IgD-negative memory B cell (primary cell): Measurements from ENCODE around the gene GALNT2. TPM values are rescaled to one million over a fixed set of nuclear protein-coding genes. Genes with fewer than 3 reads are reported as not detected.

Source experiments
- H3K27ac Mint-ChIP-seq, 3 donors: one replicate each; pipeline ENCODE4 v1.8.0; 2020 to 2022; ENCODE audit warnings: mild to moderate bottlenecking in 3 of 3, mixed read lengths in 3 of 3, moderate library complexity in 1 of 3
- H3K27me3 Mint-ChIP-seq: one replicate; pipeline ENCODE4 v1.8.0; 2021; ENCODE audit warnings: mixed read lengths
- H3K36me3 Mint-ChIP-seq: one replicate; pipeline ENCODE4 v1.8.0; 2020; ENCODE audit warnings: mild to moderate bottlenecking, mixed read lengths
- H3K4me1 Mint-ChIP-seq, 3 donors: one replicate each; pipeline ENCODE4 v1.8.0; 2020 to 2022; ENCODE audit warnings: mixed read lengths in 3 of 3, mild to moderate bottlenecking in 1 of 3
- H3K4me3 Mint-ChIP-seq, 4 donors: one replicate each; pipeline ENCODE4 v1.8.0; 2020 to 2022; ENCODE audit warnings: mild to moderate bottlenecking in 4 of 4, mixed read lengths in 4 of 4, moderate library complexity in 3 of 4
- H3K9me3 Mint-ChIP-seq, 3 donors: one replicate each; pipeline ENCODE4 v1.8.0; 2020 to 2021; ENCODE audit warnings: mixed read lengths in 3 of 3, mild to moderate bottlenecking in 1 of 3
- polyA plus RNA-seq: library from polyadenylated mRNA; unstranded; fragments of 300-500 nt; fragmentation: Illumina TruSeq; gene quantifications from one replicate; pipeline ENCODE4 v1.2.3, GENCODE V29; 2021

The GALNT2 gene
- 15.8 TPM for polyA plus RNA-seq

- Mint-ChIP-seq H3K27ac (peak within 1 kb of the TSS; percentile 92 to 97 (median 96)), H3K4me3 (peak within 1 kb of the TSS; percentile 87 to 98 (median 96)), H3K9me3 (peaks cover 0 to 5% (median 0%) of the 10 kb centered on the region in 3 donors), H3K4me1 (peaks cover 17 to 22% (median 21%) of the 10 kb centered on the region in 3 donors), H3K36me3 (peaks cover 2% of the 10 kb centered on the region), H3K27me3 (peaks cover 3% of the 10 kb centered on the region)
These were observed at the start of gene GALNT2 for GRCh38 chr1:230066466-230067404. Gene GALNT2 (plus strand): TSS chr1:230067238. CDS start chr1:230067281, 43 bp downstream.

- Mint-ChIP-seq H3K4me3 (no peak overlapping the region), H3K36me3 (peaks cover 2% of the 10 kb centered on the region), H3K4me1 (no peaks in the 10 kb centered on the region), H3K9me3 (peaks cover 0 to 8% (median 2%) of the 10 kb centered on the region in 3 donors), H3K27me3 (peaks cover 12% of the 10 kb centered on the region), H3K27ac (no peak overlapping the region)
These were observed 46.6 kb upstream of the GALNT2 start for GRCh38 chr1:230020451-230020850.

DNA sequence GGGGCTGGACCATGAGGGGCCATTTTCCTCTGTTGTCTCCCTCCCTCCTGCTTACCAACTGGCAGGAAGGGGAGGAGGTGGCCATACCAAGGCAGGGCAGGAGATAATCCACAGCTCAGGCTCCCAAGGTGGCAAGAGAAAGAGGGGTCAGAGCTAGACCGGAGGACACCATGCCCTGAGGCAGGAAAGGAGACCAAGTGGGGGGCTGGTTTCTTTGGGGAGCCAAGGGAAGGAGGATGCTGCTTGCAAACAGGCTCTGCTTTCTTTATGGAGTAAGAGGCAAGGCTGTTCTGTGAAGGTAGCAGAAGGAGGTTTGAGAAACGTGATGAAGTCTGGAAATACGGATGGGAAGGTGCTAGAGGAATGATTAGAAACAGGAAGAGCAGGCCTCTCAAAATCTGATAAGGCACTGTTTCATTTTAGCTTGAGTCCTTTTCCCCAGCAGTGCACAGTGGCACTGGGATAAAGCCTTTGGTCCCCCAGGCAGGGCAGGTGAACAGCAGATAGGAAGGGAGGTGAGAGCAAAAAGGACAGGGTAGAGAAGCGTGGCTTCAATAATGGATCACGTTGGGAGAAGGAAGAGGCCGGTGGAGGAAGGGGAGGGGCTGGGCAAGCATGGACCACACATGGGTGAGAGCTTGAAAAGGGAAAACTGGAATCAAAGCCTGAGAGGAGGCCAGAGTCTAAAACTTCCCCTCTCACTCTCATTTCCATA is 44.2 kb upstream of the GALNT2 start:
- no peaks in the 10 kb centered on the region for H3K4me1 Mint-ChIP-seq
- H3K4me3 Mint-ChIP-seq: no peak overlapping the region
- peaks cover 0 to 16% (median 5%) of the 10 kb centered on the region in 3 donors for H3K9me3 Mint-ChIP-seq
- peaks cover 12% of the 10 kb centered on the region for H3K27me3 Mint-ChIP-seq
- H3K27ac Mint-ChIP-seq: no peak overlapping the region
- H3K36me3 Mint-ChIP-seq: peaks cover 6% of the 10 kb centered on the region

GRCh38 chr1:230025686-230026085 is 41.4 kb upstream of the GALNT2 start:
- Mint-ChIP-seq H3K27me3 (peaks cover 9% of the 10 kb centered on the region), H3K4me3 (no peak overlapping the region), H3K4me1 (peaks cover 0 to 5% (median 0%) of the 10 kb centered on the region in 3 donors), H3K9me3 (peaks cover 0 to 16% (median 5%) of the 10 kb centered on the region in 3 donors), H3K27ac (no peak overlapping the region), H3K36me3 (peaks cover 7% of the 10 kb centered on the region)

DNA sequence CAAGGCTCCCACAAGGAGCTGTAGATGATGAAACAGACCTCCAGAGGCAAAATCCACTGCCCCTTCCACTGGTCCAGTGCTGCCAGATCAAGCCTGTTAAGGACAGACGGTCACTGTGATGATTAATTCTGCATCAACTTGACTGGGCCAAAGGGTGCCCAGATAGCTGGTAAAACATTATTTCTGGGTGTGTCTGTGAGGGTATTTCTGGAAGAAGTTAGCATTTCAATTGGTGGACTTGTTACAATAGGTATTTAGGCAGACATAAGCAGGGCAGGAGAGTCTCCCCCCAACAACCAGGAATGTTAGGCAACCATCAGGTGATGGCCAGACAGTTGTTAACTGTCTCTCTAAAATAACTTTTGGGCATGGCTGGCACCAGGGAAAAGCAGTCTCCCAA is 40.9 kb upstream of the GALNT2 start:
- Mint-ChIP-seq H3K4me1 (peaks cover 0 to 5% (median 0%) of the 10 kb centered on the region in 3 donors), H3K27me3 (peaks cover 7% of the 10 kb centered on the region), H3K4me3 (no peak overlapping the region), H3K9me3 (peaks cover 0 to 16% (median 5%) of the 10 kb centered on the region in 3 donors), H3K36me3 (peaks cover 7% of the 10 kb centered on the region), H3K27ac (no peak overlapping the region)

GRCh38 chr1:230026572-230026971 is 40.5 kb upstream of the GALNT2 start:
- peak overlapping the region in 1 of 3 donors; percentile 67 for H3K27ac Mint-ChIP-seq
- H3K4me1 Mint-ChIP-seq: peaks cover 0 to 5% (median 0%) of the 10 kb centered on the region in 3 donors
- H3K27me3 Mint-ChIP-seq: peaks cover 5% of the 10 kb centered on the region
- peaks cover 0 to 16% (median 5%) of the 10 kb centered on the region in 3 donors for H3K9me3 Mint-ChIP-seq
- no peak overlapping the region for H3K4me3 Mint-ChIP-seq
- peaks cover 7% of the 10 kb centered on the region for H3K36me3 Mint-ChIP-seq

- Mint-ChIP-seq H3K27me3 (no peaks in the 10 kb centered on the region), H3K9me3 (peaks cover 0 to 16% (median 4%) of the 10 kb centered on the region in 3 donors), H3K36me3 (peaks cover 7% of the 10 kb centered on the region), H3K4me3 (no peak overlapping the region), H3K27ac (no peak overlapping the region), H3K4me1 (peaks cover 0 to 5% (median 0%) of the 10 kb centered on the region in 3 donors)
These were observed 38.3 kb upstream of the GALNT2 start for GRCh38 chr1:230028602-230029223.

GRCh38 chr1:230029244-230029941 is 37.6 kb upstream of the GALNT2 start:
- Mint-ChIP-seq H3K36me3 (peaks cover 7% of the 10 kb centered on the region), H3K27ac (no peak overlapping the region), H3K9me3 (peaks cover 2 to 11% (median 4%) of the 10 kb centered on the region in 3 donors), H3K4me3 (no peak overlapping the region), H3K4me1 (peaks cover 0 to 5% (median 0%) of the 10 kb centered on the region in 3 donors), H3K27me3 (no peaks in the 10 kb centered on the region)

DNA sequence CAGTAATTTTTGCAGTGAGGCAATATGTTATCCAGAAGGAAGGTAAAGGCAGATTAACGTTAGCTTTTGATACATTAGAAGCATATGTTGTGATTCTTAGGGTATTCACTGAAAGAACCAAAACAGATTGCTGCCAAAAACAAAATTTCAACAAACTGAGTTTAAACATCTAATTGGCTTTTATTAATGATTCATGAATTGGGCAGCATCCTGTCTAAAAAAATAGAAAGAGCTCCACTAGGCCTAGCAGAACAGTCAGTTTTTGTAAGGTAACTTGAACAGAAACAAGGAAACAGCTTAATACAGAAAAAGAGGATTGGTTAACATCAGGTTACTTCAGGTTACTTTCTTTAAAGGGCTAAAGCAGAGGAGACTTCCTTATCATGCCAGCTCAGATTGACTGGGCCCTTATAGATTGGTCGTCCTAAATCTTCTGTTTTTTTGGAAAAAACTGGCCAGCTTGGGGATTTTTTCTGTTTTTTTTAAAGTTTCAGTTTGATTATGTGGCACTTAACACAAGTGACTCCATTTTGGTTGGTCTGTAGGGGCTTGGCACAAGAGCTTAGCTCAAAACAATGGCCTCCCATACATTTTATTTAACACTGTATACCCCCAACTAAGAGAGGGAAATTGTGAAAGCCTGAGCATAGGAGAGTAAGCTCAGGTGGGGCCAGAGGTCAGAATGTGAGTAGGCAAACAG is 36.8 kb upstream of the GALNT2 start:
- Mint-ChIP-seq H3K4me3 (no peak overlapping the region), H3K4me1 (peaks cover 0 to 5% (median 0%) of the 10 kb centered on the region in 3 donors)

DNA sequence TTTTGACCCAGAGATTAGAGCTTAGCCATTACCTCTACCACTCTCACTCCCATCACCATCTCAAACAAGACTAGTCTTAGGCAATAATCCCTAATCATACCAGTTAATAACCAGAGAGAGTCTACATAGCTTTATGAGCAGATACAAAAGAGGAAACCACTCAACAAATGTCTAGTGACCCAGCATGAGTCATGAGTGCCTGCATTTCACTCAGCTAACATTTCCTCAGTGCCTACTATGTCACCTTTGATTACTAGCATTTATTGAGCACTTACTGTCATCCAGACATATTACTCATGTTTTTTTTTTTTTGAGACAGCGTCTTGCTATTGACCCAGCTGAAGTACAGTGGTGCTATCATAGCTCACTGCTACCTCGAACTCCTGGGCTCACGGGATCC is 35.9 kb upstream of the GALNT2 start:
- peak overlapping the region in 1 of 3 donors; percentile 18 for H3K27ac Mint-ChIP-seq
- peaks cover 2 to 6% (median 5%) of the 10 kb centered on the region in 3 donors for H3K9me3 Mint-ChIP-seq
- peaks cover 0 to 5% (median 0%) of the 10 kb centered on the region in 3 donors for H3K4me1 Mint-ChIP-seq
- H3K36me3 Mint-ChIP-seq: peaks cover 2% of the 10 kb centered on the region
- H3K4me3 Mint-ChIP-seq: no peak overlapping the region
- no peaks in the 10 kb centered on the region for H3K27me3 Mint-ChIP-seq

More for the DNA sequence above, 36.8 kb upstream of the GALNT2 start:
- Mint-ChIP-seq H3K27ac (no peak overlapping the region), H3K9me3 (peaks cover 2 to 9% (median 4%) of the 10 kb centered on the region in 3 donors), H3K27me3 (no peaks in the 10 kb centered on the region), H3K36me3 (peaks cover 5% of the 10 kb centered on the region)

DNA sequence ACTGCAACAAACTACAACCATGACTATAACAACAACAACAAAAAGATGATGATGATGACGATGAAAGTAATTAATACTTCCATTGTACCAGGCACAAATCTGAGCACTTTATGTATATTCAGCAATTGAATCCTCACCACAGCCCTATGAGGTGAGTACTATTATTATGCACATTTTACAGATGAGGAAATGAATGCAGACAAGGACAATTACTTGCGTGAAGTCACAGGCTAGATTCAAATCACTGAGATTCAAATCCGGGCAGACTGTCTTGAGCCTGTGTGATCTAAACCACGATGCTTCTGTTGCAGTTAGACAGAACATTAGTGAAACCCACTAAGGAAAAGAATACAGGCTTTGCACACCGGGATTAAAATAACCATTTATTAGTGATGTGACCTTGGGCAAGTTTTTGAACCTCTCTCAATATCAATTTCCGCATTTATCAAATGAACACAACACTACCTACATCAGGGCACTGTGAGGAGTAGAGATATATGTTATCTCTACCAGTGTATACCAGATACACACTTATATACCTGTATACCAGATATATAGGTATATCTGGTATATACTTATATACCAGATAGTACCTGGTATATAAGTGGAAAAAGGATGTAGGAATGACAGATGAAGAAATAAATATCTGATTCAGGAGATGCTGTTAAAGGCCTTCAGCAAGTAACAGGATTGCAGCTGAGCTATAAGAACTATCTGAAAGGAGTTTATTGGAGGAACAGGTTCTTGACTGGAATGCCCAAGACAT is 34.3 kb upstream of the GALNT2 start:
- peaks cover 5 to 12% (median 11%) of the 10 kb centered on the region in 3 donors for H3K9me3 Mint-ChIP-seq
- H3K36me3 Mint-ChIP-seq: peaks cover 1% of the 10 kb centered on the region
- peaks cover 3% of the 10 kb centered on the region for H3K27me3 Mint-ChIP-seq
- no peak overlapping the region for H3K27ac Mint-ChIP-seq
- peaks cover 0 to 5% (median 2%) of the 10 kb centered on the region in 3 donors for H3K4me1 Mint-ChIP-seq
- H3K4me3 Mint-ChIP-seq: no peak overlapping the region

DNA sequence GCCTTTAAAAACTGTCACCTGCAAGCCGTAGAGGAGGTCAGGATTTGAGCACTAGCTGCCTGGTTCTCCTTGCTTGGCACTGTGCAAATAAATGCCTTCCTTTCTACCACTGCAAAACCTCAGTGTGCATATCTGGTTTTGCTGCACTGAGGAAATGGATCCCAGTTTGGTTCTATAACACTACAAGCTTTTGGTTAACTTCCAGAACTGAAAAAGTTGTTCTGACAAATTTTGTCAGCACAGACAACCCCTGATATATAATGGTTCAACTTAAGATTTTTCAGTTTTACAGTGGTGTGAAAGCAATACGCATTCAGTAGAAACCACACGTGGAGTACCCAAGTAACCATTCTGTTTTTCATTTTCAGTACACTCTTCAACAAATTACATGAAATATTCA is 29.8 kb upstream of the GALNT2 start:
- Mint-ChIP-seq H3K4me1 (peaks cover 0 to 2% (median 0%) of the 10 kb centered on the region in 3 donors), H3K27ac (no peak overlapping the region), H3K36me3 (no peaks in the 10 kb centered on the region), H3K27me3 (peaks cover 6% of the 10 kb centered on the region), H3K9me3 (peaks cover 5 to 16% (median 12%) of the 10 kb centered on the region in 3 donors), H3K4me3 (peak overlapping the region in 2 of 4 donors; percentile 12 to 84)

DNA sequence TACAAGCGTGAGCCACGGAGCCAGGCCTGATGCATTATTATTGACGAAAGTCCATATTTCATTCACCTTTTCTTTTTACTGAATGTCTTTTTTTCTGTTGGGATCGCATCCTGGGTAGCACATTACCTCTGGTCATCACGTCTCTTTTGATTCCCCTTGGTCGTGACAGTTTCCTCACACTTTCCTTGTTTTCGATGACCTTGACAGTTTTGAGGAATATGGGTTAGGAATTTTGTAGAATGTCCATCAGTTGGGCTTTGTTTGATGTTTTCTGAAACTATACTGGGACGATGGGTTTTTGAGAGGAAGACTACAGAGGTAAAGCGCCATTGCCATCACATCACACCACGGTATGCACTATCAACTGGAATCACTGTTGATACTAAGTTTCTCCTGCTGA is 26.6 kb upstream of the GALNT2 start:
- Mint-ChIP-seq H3K4me3 (no peak overlapping the region), H3K27me3 (peaks cover 22% of the 10 kb centered on the region), H3K4me1 (peaks cover 0 to 2% (median 0%) of the 10 kb centered on the region in 3 donors), H3K36me3 (no peaks in the 10 kb centered on the region), H3K9me3 (peaks cover 5 to 15% (median 12%) of the 10 kb centered on the region in 3 donors), H3K27ac (no peak overlapping the region)
